Measurements from ENCODE around the gene PLEKHJ1.

DNA sequence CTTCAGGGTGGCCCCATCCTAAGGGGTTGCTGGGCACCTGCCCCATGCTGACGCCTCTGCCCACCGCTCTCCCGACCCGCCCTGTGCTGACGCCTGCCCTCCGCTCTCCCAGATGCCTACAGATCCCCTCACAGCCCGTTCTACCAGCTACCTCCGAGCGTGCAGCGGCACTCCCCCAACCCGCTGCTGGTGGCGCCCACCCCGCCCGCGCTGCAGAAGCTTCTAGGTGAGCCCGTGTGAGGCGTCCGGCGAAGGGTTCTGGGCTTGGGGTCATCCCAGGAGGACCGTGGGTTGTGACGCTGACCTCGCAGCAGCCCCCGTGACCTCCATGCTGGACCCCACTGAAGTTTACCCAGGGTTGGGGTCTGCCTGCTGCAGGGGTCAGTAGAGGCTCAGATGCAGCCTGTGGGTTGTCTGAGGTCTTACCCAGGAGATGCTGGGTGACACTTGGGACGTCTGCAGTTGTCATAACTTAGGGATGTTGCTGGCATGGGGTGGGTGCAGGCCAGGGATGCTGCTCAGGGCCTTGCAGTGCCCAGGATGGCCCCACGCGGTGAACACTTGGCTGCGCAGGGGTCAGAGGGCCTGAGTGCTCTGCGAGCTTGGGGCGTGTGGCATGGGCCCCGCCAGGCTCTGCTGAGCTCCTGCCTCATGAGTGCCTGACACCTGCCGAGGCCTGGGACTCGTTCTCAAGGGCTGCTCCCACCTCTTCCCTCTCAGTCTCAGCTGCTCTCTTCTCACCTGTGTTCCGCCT is 25.0 kb downstream of the PLEKHJ1 start:
- TF ChIP-seq MYC (IDR thresholded peaks at IDR 0.05; ENCODE audit: borderline replicate concordance, low read length) (no peak), EP300 (IDR thresholded peaks at IDR 0.05) (no peak), KDM1A (IDR thresholded peaks at IDR 0.05; ENCODE audit: low read depth) (no peak), RAD21 (conservative IDR thresholded peaks at IDR 0.05 in 1 of 2, IDR thresholded peaks at IDR 0.05 in 1 of 2) (no peak), ZSCAN20 (CRISPR knock-in tag; IDR thresholded peaks at IDR 0.05) (no peak), RCOR1 (IDR thresholded peaks at IDR 0.05; ENCODE audit: low read depth, low read length) (no peak)
- TF ChIP-seq, protein P1, sequence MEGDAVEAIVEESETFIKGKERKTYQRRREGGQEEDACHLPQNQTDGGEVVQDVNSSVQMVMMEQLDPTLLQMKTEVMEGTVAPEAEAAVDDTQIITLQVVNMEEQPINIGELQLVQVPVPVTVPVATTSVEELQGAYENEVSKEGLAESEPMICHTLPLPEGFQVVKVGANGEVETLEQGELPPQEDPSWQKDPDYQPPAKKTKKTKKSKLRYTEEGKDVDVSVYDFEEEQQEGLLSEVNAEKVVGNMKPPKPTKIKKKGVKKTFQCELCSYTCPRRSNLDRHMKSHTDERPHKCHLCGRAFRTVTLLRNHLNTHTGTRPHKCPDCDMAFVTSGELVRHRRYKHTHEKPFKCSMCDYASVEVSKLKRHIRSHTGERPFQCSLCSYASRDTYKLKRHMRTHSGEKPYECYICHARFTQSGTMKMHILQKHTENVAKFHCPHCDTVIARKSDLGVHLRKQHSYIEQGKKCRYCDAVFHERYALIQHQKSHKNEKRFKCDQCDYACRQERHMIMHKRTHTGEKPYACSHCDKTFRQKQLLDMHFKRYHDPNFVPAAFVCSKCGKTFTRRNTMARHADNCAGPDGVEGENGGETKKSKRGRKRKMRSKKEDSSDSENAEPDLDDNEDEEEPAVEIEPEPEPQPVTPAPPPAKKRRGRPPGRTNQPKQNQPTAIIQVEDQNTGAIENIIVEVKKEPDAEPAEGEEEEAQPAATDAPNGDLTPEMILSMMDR (IDR thresholded peaks at IDR 0.05), result no peak

Data from A549 (cell line).